Cardiac fibroblast (primary cell): ENCODE measurements around the gene ADGRL2.

Experiments
- DNase-seq, 2 donors: peaks; one replicate each; pipeline versions ENCODE4 v3.0.0 to v3.0.0-alpha.2; 2010; ENCODE audit warnings: low read depth in 2 of 2
- H3K4me3 ChIP-seq, 2 donors: replicated peaks in 1 of 2; 1 replicate in 1 of 2; 2 replicates in 1 of 2; pipeline ENCODE4 v1.5.1; 2011; ENCODE audit warnings: low read depth in 2 of 2, low read length in 2 of 2, mild to moderate bottlenecking in 2 of 2, moderate library complexity in 1 of 2
- TF ChIP-seq, protein P1 (sequence below): IDR thresholded peaks from one replicate; pipeline ENCODE4 v1.5.1; 2011; ENCODE audit warnings: low read depth, mild to moderate bottlenecking, low read length, inconsistent platforms

The ADGRL2 gene

DNA sequence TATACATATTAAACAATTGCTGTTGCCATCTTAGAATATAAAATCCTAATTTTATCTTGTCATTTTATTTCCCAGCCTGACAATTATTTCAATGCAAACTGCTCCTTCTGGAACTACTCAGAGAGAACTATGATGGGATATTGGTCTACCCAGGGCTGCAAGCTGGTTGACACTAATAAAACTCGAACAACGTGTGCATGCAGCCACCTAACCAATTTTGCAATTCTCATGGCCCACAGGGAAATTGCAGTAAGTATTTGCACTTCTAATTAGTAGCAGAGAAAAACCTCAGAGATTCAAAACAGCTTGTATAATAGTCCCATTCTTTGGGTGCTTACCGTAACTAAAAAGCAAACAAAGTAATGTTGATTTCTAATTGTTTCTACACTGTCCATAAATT is 167.2 kb downstream of the ADGRL2 start:
- no peak overlapping the region for H3K4me3 ChIP-seq
- TF ChIP-seq, protein P1, sequence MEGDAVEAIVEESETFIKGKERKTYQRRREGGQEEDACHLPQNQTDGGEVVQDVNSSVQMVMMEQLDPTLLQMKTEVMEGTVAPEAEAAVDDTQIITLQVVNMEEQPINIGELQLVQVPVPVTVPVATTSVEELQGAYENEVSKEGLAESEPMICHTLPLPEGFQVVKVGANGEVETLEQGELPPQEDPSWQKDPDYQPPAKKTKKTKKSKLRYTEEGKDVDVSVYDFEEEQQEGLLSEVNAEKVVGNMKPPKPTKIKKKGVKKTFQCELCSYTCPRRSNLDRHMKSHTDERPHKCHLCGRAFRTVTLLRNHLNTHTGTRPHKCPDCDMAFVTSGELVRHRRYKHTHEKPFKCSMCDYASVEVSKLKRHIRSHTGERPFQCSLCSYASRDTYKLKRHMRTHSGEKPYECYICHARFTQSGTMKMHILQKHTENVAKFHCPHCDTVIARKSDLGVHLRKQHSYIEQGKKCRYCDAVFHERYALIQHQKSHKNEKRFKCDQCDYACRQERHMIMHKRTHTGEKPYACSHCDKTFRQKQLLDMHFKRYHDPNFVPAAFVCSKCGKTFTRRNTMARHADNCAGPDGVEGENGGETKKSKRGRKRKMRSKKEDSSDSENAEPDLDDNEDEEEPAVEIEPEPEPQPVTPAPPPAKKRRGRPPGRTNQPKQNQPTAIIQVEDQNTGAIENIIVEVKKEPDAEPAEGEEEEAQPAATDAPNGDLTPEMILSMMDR, result no peak
- DNase-seq, result no peak

DNA sequence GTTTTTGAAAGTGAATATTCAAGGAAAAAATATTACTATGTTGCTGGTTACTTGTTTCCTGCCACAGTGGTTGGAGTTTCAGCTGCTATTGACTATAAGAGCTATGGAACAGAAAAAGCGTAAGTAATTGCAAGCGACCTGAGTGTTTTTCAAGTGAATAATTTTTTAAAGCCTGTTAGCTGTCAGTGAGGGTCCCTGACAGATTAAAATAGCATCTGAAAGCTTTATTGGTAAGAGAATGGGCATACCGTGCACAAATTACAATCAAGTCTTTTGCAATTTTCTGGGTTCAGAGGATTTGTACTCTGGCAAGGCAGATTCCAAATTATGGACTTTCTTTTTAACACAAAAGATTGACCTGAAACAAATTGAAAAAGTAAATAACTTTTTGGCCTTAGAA is 169.7 kb downstream of the ADGRL2 start:
- H3K4me3 ChIP-seq, result no peak overlapping the region
- TF ChIP-seq, protein P1, result no peak
- no peak for DNase-seq

DNA sequence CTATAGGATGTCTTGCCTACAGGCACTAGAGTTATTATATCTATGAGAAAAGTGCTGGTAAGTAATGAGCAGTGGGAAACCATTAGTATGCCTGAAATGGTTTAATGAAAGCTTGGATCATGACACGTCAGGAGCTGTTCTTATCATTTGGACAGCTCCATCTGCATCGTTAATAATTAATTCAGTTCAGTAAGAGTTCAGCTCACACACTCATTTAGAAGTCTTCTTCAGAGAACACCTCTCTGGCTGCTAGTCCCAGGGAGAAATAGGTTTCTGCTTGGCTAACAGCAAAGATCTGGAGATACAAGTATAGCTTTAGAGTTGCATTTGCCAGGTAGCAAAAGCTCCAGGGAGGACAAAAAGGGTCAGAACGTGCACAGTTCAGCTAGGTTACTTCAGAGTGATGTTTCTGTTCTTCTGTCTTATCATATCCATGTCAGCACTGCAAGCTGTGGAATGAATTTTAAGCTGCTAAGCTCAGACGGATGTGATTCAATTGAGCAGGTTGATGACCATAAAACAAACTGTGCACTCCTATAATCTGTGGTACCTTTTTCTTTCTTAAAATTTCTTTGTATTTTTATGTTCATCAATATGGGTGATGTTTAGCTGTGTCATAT is 173.6 kb downstream of the ADGRL2 start:
- DNase-seq, result no peak
- no peak overlapping the region for H3K4me3 ChIP-seq
- TF ChIP-seq, protein P1, result no peak

DNA sequence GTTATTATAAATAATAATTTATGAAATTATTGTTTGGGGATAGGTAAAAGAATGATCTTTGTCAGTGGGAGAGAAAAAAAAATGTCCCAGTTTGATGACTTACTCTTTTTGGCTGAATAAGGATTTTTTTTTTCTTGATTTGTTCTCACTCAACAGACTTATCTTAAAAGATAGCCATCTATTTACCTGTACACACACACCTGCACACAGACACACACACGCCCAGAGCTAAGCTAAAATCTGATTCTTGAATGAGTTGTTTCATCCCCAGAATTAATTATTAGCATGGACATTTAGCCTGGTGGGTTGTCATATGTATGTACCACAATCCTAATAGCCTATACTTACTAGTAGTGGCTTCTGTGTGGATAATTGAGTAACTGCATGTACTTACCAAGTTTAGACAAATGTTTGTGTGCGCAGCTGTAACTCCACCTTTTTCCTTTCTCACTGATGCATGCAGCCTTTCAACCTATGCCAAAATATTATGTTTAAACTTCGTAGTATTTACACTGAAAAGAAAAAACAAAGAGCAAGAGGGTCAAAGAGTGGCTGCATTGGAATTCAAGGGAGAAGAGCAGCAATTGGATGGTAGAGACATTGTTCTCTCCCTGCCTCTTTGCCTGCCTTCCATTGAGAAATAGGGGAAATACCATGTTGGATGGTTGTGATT is 174.3 kb downstream of the ADGRL2 start:
- H3K4me3 ChIP-seq, result no peak overlapping the region
- TF ChIP-seq, protein P1, result no peak
- no peak for DNase-seq

DNA sequence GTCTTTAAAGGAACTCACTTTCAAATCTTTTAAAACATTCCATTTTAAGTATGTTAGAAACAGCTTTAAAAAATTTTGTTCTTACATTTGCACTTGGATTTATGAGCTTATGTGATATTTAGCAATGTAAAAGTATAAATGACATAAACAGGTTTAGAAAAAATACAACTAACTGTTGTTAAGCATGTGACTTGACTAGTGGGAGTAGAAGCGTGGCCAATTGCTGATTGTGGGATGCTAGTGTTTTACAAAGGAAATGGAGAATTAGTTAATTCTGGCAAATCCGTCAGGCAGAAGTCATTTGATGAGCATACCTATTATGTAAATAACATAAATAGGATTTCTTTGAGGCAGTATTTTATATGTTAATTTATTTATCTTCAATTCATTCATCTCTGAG is 175.8 kb downstream of the ADGRL2 start:
- TF ChIP-seq, protein P1, result no peak
- no peak overlapping the region for H3K4me3 ChIP-seq
- DNase-seq, result no peak

DNA sequence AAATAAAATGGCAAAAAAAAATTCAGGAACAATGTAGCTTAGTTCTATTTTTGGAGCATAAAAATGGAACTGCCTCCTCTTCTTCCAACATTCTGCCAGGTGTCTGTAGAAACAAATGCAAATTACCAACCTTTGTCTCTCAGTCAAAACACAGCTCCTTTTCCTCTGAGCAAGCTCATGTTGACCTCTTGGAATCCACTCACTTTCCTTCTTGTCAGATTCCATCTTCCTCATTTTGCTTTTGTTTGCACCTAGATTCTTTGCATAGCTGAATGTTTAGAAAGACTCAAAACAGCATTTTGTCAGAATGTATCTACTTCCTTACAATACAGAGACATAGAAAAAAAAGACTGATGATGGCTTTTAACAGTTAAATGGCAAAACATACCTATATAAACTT is 178.2 kb downstream of the ADGRL2 start:
- no peak overlapping the region for H3K4me3 ChIP-seq
- DNase-seq, result peak; percentile 8 to 19
- TF ChIP-seq, protein P1, result no peak
